ENCODE results near the gene STUB1. TPM values are rescaled to one million over a fixed set of nuclear protein-coding genes. Genes with fewer than 3 reads are reported as not detected.

STUB1 gene
- total RNA-seq, result 78.6 and 85.8 TPM in 2 replicates

DNA sequence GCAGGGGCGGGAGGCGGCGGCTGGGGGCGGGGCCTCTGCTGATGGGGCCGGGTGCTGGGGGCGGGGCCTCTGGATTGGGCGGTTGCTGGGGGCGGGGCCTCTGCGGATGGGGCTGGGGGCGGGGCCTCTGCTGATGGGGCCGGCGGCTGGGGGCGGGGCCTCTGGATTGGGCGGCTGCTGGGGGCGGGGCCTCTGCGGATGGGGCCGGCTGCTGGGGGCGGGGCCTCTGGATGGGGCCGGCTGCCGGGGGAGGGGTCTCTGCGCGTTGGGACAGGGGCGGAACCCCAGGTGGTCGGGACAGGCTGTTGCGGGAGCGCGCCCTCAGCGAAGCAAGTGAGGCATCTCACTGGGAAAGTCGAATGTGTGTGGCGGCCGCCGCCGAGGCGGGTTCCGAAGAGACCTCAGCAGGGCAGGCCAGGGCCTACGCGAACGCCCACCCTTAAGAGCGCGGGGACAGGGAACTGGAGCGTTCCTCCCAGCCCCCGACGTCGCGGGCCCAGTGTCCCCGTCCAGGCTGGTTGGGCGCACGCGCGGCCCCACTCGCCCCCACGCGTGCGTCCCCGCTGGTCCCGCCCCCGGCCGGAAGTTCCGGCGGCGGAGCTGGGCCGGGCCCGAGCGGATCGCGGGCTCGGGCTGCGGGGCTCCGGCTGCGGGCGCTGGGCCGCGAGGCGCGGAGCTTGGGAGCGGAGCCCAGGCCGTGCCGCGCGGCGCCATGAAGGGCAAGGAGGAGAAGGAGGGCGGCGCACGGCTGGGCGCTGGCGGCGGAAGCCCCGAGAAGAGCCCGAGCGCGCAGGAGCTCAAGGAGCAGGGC, at the start of gene STUB1:
Gene STUB1 (plus strand): TSS at position 597 of the 811 bp plus-strand sequence. CDS start 116 bp downstream, at position 713.
- DNase-seq (ENCODE audit: low read depth in 2 of 2), result peak; percentile 60 to 91

DNA sequence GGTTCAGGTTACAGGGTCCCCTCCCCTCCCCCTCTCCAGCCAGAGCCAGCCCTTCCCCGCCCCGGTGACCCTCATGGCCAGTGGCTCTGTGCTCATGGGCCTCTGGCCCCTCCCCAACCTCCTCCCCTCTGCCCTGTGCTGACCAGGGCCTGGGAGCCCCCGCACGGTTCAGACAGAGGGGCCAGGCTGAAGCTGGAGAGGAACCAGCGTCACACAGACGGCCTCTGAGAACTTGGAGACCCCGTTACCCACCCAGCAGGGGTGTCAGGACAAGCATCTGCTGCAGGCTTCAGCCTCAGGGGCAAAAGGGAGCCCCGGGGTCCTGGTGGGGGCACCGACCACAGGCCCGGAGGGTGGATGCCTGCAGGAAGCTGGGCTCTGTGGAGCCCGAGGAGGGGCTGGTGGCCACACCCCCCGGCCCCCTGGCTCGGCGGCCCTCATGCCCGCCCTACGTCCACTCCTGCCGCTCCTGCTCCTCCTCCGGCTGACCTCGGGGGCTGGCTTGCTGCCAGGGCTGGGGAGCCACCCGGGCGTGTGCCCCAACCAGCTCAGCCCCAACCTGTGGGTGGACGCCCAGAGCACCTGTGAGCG, 49.3 kb upstream of the STUB1 start, which contains the start of gene WFIKKN1:
Gene WFIKKN1 (plus strand): TSS at position 171 of the 591 bp plus-strand sequence. CDS start 269 bp downstream, at position 440.
- no peak for DNase-seq (ENCODE audit: low read depth in 2 of 2)

DNA sequence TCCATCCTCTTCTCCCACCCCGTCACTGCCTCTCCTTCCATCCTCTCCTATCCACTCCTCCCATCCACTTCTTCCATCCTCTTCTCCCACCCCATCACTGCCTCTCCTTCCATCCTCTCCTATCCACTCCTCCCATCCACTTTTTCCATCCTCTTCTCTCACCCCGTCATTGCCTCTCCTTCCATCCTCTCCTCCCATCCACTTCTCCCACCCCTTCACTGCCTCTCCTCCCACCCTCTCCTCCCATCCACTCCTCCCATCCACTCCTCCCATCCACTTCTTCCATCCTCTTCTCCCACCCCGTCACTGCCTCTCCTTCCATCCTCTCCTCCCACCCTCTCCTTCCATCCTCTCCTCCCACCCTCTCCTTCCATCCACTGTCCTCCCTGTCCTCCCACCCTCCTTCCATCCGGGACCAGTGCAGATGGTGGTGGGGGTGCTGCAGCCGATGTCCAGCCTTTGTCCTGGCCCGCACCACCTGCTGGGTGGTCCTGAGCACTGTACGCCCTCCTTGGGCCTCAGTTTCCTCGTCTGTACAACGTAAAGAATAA, 48.3 kb upstream of the STUB1 start:
- no peak for DNase-seq (ENCODE audit: low read depth in 2 of 2)

DNA sequence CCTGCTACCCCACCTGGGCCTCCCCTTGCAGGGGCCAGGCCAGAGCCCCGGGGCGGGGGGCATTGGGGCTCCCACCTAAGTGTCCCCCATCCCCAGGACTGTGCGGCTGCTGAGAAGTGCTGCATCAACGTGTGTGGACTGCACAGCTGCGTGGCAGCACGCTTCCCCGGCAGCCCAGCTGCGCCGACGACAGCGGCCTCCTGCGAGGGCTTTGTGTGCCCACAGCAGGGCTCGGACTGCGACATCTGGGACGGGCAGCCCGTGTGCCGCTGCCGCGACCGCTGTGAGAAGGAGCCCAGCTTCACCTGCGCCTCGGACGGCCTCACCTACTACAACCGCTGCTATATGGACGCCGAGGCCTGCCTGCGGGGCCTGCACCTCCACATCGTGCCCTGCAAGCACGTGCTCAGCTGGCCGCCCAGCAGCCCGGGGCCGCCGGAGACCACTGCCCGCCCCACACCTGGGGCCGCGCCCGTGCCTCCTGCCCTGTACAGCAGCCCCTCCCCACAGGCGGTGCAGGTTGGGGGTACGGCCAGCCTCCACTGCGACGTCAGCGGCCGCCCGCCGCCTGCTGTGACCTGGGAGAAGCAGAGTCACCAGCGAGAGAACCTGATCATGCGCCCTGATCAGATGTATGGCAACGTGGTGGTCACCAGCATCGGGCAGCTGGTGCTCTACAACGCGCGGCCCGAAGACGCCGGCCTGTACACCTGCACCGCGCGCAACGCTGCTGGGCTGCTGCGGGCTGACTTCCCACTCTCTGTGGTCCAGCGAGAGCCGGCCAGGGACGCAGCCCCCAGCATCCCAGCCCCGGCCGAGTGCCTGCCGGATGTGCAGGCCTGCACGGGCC, 47.5 kb upstream of the STUB1 start:
- DNase-seq (ENCODE audit: low read depth in 2 of 2), result no peak

DNA sequence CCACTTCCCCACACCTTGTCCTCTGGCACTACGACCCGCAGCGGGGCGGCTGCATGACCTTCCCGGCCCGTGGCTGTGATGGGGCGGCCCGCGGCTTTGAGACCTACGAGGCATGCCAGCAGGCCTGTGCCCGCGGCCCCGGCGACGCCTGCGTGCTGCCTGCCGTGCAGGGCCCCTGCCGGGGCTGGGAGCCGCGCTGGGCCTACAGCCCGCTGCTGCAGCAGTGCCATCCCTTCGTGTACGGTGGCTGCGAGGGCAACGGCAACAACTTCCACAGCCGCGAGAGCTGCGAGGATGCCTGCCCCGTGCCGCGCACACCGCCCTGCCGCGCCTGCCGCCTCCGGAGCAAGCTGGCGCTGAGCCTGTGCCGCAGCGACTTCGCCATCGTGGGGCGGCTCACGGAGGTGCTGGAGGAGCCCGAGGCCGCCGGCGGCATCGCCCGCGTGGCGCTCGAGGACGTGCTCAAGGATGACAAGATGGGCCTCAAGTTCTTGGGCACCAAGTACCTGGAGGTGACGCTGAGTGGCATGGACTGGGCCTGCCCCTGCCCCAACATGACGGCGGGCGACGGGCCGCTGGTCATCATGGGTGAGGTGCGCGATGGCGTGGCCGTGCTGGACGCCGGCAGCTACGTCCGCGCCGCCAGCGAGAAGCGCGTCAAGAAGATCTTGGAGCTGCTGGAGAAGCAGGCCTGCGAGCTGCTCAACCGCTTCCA, 46.7 kb upstream of the STUB1 start:
- DNase-seq (ENCODE audit: low read depth in 2 of 2), result no peak

DNA sequence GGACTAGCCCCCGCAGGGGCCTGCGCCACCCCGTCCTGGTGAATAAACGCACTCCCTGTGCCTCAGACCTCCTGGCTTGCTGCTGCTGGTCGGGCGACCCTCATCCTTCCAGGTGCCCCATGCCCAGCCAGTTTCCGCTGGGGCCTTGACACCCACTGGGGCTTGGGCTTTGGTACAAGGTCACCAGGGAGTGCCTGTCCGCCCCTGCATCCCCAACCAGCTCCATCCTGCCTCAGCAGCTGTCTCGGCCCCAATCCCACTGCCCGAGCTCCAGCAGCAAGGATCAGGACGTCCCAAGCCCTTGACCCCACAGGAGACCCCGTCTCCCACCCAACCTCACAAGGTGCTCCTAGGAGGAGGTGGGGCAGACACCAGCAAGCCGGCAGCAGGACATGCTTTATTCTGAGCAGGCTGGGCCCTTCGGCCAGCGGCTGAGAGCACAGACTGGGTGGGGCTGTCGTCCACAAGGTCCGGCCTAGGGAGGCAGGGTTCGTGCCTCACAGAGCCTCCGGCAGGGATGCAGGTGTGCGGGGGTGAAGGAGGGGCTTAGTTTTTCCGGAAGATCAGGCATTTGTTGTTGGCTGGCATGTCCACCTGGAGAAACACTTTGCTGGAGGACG, 46.0 kb upstream of the STUB1 start:
- no peak for DNase-seq (ENCODE audit: low read depth in 2 of 2)

DNA sequence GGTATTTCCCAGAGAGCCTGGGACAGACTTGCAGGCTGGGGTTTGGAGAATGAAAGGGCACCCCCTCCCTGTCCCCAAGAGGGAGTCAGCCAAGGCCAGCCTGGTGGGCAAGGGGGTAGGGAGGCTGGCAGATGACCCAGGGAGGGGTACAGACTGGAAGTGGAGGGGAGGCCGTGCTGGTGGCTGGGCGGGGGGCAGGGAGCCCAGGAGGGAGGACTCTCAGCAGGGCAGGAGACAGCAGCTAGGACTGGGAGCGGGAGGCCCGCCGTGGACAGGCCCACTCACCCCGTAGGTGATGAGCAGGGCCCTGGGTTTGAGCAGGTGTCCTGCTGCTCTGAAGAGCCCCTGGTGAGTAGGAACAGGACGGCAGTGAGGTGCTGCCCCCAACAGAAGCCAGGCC, 45.2 kb upstream of the STUB1 start:
- DNase-seq (ENCODE audit: low read depth in 2 of 2), result no peak

DNA sequence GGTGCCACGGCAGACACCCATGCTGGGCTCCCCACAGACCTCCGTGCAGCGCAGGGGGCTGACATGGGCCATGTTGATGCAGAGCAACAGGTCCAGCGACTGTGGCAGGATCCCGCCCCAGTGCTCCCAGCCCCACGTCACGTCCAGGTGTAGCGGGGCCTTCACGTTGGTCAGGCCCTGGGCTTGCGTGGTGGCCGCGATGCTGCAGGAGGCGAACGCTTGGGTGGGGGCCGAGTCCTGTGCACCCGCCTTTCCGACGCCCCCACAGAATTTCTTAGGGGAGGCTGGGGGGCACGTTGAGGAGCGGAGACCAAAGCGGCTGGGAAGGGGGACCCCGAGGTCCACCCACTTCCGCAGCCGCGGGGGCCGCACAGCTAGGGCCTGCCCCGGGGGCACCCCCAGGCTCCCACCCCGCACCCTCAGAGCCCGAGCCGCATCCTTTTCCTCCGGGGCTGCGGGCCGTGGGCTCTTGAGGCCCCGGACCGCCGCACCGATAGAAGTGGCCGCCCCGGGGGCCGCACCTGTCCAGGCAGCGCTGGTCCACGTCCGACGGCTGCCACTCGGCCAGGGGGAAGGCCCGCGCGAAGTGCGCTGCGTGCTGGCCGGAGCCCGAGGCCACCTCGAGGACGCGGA, 44.5 kb upstream of the STUB1 start:
- DNase-seq (ENCODE audit: low read depth in 2 of 2), result no peak

DNA sequence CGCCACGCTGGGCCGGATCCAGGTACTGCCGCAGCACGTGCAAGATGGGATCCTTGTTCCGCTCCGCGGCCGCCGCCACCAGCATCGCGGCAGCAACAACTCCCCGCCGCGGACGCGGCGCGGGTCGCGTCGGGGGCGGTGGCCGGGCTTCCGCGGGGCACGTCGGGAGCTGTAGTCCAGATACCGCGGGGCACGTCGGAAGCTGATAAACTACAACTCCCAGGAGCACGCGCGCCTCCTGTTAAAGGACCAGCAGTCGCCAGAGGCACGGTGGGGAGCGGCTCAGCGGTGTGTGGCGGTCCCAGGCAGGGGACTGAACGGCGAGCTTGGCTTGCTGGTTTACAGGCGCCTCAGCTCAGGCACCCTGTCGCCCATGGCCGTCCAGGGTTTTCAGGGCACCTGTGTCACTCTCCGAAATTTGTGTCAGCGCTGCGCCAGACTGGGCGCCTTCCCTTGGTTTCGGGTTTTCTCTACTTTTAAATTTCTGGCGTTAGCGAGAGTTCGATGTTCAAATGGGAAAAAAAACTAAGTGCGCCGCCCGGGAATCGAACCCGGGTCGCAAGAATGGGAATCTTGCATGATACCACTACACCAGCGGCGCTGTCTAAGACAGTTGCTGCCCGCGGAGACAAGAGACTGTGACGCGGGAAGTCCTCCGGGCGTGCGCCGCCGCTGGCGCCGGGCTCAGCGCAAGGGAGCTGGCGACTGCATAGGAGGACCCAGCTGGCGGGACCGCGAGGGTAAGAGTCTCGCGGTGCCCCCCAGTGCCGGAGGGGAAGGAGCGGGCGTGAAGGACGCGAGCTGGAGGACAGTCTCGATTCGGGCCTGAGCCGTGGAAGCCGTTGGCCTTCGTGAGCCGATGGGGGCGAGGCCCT, 43.8 kb upstream of the STUB1 start, which contains the start of gene METTL26:
Gene METTL26 (minus strand): TSS at position 100 of the 875 bp plus-strand sequence. CDS start 15 bp downstream, at position 85.
- peak; percentile 88 to 97 for DNase-seq (ENCODE audit: low read depth in 2 of 2)

DNA sequence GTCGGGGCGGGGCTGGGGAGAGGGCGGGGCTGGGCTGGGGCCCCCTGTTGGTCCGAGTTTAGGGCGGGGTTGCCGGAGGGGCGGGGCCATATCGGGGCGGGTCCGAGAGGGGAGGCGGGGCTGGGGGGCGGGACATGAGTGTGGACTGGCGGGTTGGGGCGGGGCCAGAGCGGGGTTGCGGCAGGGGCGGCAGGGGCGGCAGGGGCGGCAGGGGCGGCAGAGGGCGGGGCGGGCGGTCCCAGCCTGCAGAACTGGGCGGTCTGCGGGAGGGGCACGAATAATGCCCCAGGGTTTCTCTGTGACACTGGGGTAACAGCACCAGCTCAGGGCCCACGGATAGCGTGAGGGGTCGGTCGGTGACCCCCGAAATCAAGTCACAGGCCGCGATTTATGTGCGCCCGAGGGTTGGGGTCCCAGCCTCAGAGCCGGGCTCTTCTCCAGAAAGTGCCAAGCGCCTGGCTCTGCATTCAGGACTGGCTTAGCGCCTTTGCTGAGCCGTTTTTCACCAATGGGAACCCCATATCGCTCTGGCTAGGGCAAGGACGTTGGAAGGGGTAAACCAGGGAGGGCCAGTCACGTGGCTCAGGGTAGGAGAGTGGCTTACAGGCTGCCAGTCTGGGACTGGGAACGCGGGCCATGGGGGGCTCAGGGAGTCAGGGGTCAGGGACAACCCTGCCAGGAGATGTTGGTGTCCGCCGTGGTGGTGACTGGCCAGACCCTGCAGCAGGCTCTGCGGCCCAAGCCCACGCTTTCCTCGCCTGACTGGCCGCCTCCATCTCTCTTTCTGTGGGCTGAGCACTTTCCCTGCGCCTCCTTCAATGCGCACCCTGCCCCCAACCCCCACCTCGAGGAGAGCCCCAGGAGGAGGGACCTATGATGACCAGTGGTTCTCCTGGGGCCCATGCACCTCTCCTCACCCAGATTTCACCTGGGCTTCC, 42.9 kb upstream of the STUB1 start:
- peak; percentile 66 to 91 for DNase-seq (ENCODE audit: low read depth in 2 of 2)

DNA sequence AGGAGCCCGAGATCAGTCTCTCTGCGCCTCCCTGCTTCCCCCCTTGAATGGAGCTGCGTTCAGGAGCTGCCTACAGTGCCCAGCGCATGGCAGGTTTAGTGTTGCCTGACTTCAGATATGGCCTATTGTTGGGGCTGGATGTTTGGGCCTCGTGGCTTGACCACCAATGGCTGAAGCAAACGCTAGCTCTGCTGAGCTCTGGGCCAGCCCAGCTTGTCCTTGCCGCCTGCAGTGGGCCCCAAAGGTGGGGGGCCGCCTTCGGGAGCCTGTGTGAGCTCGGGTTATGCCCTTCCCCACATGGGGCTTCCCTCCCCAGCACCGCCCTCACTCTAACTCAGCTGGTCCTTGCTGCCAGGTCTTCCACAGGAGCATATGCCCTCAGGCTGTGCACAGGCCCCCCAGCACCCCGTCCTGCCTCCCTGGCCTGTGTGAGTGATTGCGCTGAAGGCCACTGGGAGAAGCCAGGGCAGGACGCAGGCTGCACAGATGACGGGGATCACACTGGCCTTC, 42.1 kb upstream of the STUB1 start:
- no peak for DNase-seq (ENCODE audit: low read depth in 2 of 2)

DNA sequence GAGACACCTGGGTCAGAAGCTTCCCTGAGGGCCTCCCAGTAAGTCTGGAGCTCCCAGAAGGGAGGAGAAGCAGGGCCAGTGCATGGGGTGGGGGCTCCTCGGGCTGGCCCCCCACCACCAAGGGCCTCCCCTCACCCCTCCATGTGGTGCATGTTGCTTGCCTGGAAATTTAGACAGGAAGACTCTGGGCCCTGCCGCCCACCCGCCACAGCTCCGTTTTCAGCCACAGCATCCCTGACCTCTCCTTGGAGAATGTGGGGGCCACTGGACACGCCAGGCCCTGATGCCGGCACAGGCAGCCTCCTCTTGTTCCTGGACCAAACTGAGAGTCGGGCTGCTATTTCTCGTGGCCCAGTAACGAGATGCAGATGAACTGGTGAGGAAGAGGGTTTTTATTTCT, 41.4 kb upstream of the STUB1 start:
- no peak for DNase-seq (ENCODE audit: low read depth in 2 of 2)

DNA sequence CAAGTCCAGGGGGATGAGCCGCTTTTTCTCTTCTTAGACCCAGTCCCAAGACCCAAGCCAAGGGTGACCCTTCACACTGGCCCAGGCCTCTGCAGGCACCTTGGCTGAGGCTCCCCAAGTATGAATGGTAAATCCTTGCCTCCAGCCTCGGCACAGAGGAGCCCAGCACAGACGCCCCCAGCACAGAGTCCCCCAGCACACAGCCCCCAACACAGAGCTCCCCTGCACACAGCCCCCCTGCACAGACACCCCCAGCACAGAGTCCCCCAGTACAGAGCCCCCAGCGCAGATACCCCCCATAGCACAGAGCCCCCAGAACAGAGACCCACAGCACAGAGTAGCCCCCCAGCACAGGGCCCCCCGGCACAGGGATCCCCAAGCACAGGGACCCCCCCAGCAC, 39.6 kb upstream of the STUB1 start:
- DNase-seq (ENCODE audit: low read depth in 2 of 2), result no peak

DNA sequence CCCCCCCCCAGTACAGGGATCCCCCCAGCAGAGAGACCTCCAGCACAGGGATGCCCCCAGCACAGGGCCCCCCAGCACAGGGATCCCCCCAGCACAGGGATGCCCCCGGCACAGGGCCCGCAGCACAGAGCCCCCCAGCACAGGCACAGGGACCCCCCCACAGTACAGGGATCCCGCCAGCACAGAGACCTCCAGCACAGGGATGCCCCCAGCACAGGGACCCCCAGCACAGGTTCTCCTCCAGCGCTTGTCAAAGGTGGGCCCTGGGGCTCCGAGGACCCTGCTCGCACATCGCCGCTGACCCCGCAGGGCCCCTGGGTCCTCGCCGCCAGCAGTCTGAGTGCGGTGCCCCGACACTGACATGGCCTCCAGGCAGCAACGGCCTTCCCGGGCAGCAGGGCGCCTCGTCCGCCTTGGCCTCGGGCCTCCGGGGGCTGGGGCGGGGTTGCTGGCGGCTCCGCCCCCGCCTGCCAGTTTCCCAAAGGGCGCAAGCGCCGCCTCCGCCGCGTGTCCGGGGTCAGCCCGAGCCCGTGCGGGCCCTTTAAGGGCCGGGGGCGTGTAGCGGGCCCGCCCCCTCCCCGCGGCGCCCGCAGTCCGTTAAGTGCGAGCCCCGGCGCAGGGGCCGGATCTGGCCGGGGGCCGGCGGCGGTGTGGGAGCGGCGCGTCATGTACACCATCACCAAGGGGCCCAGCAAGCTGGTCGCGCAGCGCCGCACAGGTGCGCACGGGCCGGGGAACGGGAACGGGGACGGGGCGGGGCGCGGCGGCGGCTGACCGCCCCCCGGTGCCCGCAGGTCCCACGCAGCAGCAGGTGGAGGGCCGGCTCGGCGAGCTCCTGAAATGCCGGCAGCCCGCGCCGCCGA, 38.7 kb upstream of the STUB1 start, which contains the start of gene MCRIP2:
Gene MCRIP2 (plus strand): TSS at position 503 of the 863 bp plus-strand sequence. CDS start 164 bp downstream, at position 667.
- peak in 1 of 2 donors; percentile 66 for DNase-seq (ENCODE audit: low read depth in 2 of 2)

DNA sequence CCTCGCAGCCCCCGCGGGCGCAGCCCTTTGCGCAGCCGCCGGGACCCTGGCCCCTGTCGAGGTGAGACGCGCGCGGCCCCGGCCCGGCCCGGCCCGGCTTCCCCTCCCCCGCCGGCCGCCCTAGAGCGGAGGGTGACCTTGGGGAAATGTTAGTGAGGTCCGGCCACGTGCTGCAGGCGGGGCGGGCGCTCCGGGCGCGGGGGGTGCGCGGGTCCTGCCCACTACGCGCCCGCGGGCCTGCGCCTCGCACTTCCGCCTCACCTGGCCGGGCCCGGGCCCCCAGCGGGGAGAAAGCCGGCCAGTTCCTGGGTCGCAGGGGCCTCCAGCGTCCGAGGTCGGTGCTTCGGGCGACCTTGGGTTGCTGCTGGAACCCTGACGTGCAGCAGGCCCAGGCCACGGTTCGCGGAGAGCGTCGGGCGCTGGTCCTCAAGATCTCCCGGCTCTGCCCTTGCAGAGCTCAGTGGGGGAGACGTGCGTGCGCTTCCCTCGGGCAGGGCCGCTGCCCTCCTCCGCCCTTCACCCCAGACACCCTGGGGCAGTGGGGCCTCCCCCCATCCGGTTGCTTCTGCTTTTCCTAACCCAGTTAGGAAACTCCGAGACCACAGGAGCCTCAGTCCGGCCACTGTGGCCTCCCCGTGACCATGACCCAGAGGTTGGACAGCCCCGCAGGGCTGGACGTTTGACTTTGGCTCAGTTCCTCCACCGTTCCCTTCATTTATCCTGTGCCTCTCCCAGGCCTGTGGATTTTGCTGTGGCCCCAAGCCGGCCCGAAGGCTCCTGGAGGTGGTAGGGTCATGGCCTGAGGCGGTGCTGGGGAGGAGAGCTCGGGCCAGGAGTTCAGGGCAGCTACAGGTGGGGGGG, 37.8 kb upstream of the STUB1 start:
- DNase-seq (ENCODE audit: low read depth in 2 of 2), result no peak

DNA sequence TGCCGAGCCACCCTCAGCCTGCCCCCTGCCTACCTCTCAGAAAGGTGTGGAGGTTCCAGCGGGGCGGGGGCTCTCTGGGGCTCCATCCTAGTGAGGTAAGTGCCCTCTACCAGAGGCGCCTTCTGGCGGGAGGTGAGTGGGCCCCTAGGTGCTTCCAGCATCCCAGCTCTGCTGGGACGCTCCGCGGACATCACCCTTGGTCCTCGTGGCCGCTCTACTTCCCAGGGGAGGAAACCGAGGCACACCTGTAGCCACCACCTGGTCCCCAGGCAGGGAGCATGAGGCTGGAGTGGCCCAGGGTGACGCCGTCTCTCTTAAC, 37.2 kb upstream of the STUB1 start:
- no peak for DNase-seq (ENCODE audit: low read depth in 2 of 2)
